ENCODE data around the gene PKP1. TPM values are rescaled to one million over a fixed set of nuclear protein-coding genes. Genes with fewer than 3 reads are reported as not detected.

PKP1 gene
- total and polyA plus RNA-seq, 2 experiments from 2014 or later, result 0.03 TPM; not detected in 1

- H3K4me1 ChIP-seq (ENCODE audit: low read depth), result peaks cover 7% of the 10 kb centered on the region
- no peak overlapping the region for H3K27ac ChIP-seq
- no peak for TF ChIP-seq CTCF (IDR thresholded peaks at IDR 0.05; ENCODE audit: low read depth, low read length)
- no peak overlapping the region for H3K4me3 ChIP-seq
- H3K27me3 ChIP-seq, result peaks cover 11% of the 10 kb centered on the region
- no peaks in the 10 kb centered on the region for H3K9me3 ChIP-seq (ENCODE audit: low read depth)
- peak in 1 of 2 donors; percentile 80 for DNase-seq (ENCODE audit: low read depth in 1 of 2, low spot score in 1 of 2)
- no peaks in the 10 kb centered on the region for H3K36me3 ChIP-seq
These were observed 16.5 kb upstream of the PKP1 start for GRCh38 chr1:201266774-201267173.

- Histone ChIP-seq H3K4me3 (no peak overlapping the region), H3K9me3 (ENCODE audit: low read depth) (no peaks in the 10 kb centered on the region), H3K27ac (no peak overlapping the region), H3K4me1 (ENCODE audit: low read depth) (peaks cover 7% of the 10 kb centered on the region), H3K27me3 (peaks cover 11% of the 10 kb centered on the region), H3K36me3 (no peaks in the 10 kb centered on the region)
- no peak for DNase-seq (ENCODE audit: low read depth in 1 of 2, low spot score in 1 of 2)
- TF ChIP-seq CTCF (IDR thresholded peaks at IDR 0.05; ENCODE audit: low read depth, low read length), result no peak
These were observed 15.7 kb upstream of the PKP1 start for GRCh38 chr1:201267481-201268229.

GRCh38 chr1:201268604-201269151 is 14.6 kb upstream of the PKP1 start:
- Histone ChIP-seq H3K4me3 (no peak overlapping the region), H3K27me3 (peaks cover 11% of the 10 kb centered on the region), H3K36me3 (no peaks in the 10 kb centered on the region), H3K9me3 (ENCODE audit: low read depth) (no peaks in the 10 kb centered on the region), H3K27ac (no peak overlapping the region), H3K4me1 (ENCODE audit: low read depth) (peaks cover 7% of the 10 kb centered on the region)
- peak; percentile 41 to 88 for DNase-seq (ENCODE audit: low read depth in 1 of 2, low spot score in 1 of 2)
- TF ChIP-seq CTCF (IDR thresholded peaks at IDR 0.05; ENCODE audit: low read depth, low read length), result no peak

- H3K27me3 ChIP-seq, result peaks cover 11% of the 10 kb centered on the region
- DNase-seq (ENCODE audit: low read depth in 1 of 2, low spot score in 1 of 2), result no peak
- H3K27ac ChIP-seq, result no peak overlapping the region
- H3K4me3 ChIP-seq, result no peak overlapping the region
- H3K4me1 ChIP-seq (ENCODE audit: low read depth), result peaks cover 7% of the 10 kb centered on the region
- TF ChIP-seq CTCF (IDR thresholded peaks at IDR 0.05; ENCODE audit: low read depth, low read length), result no peak
- no peaks in the 10 kb centered on the region for H3K9me3 ChIP-seq (ENCODE audit: low read depth)
- H3K36me3 ChIP-seq, result no peaks in the 10 kb centered on the region
These were observed 14.0 kb upstream of the PKP1 start for GRCh38 chr1:201269281-201269680.

- Histone ChIP-seq H3K27me3 (peaks cover 11% of the 10 kb centered on the region), H3K9me3 (ENCODE audit: low read depth) (no peaks in the 10 kb centered on the region), H3K4me3 (no peak overlapping the region), H3K36me3 (no peaks in the 10 kb centered on the region), H3K27ac (no peak overlapping the region), H3K4me1 (ENCODE audit: low read depth) (peaks cover 7% of the 10 kb centered on the region)
- TF ChIP-seq CTCF (IDR thresholded peaks at IDR 0.05; ENCODE audit: low read depth, low read length), result no peak
- DNase-seq (ENCODE audit: low read depth in 1 of 2, low spot score in 1 of 2), result no peak
These were observed 13.4 kb upstream of the PKP1 start for GRCh38 chr1:201269900-201270410.

All from cardiac muscle cell (in vitro differentiated cells and primary cell).